Gastrocnemius medialis (tissue), 4 donors: ENCODE measurements around the gene NOL9.
A peak's percentile ranks its signal among the peaks of the same experiment; 100 is the strongest.

Source experiments
- POLR2A ChIP-seq, 2 donors: fragments of 450-650 bp; IDR thresholded peaks; one replicate each; pipeline ENCODE4 v1.6.1; 2017; ENCODE audit warnings: antibody characterized with exemption in 2 of 2, mild to moderate bottlenecking in 2 of 2, moderate library complexity in 2 of 2
- TF ChIP-seq, protein P1 (sequence below), 5 experiments: fragments of 450-650 bp in 3 of 5; fragments of 200-600 bp in 2 of 5; sonication (generic) in 2 of 5; IDR thresholded peaks in 4 of 5; conservative IDR thresholded peaks in 1 of 5; 1 replicate in 4 of 5; 2 replicates in 1 of 5; pipeline ENCODE4 v1.5.1; 2016 to 2019; ENCODE audit warnings: antibody characterized with exemption in 5 of 5, mild to moderate bottlenecking in 3 of 5, moderate library complexity in 3 of 5

DNA sequence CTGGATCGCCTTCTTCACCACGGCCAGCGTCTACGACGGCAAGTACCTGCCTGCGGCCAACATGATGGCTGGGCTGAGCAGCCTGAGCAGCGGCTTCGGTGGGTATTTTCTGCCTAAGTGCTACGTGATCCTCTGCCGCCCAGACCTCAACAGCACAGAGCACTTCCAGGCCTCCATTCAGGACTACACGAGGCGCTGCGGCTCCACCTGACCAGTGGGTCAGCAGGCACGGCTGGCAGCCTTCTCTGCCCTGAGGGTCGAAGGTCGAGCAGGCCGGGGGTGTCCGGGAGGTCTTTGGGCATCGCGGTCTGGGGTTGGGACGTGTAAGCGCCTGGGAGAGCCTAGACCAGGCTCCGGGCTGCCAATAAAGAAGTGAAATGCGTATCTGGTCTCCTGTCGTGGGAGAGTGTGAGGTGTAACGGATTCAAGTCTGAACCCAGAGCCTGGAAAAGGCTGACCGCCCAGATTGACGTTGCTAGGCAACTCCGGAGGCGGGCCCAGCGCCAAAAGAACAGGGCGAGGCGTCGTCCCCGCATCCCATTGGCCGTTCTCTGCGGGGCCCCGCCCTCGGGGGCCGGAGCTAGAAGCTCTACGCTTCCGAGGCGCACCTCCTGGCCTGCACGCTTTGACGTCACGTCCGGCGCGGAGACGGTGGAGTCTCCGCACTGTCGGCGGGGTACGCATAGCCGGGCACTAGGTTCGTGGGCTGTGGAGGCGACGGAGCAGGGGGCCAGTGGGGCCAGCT, 25.2 kb upstream of the NOL9 start, which contains the start of gene ZBTB48:
- TF ChIP-seq, protein P1, sequence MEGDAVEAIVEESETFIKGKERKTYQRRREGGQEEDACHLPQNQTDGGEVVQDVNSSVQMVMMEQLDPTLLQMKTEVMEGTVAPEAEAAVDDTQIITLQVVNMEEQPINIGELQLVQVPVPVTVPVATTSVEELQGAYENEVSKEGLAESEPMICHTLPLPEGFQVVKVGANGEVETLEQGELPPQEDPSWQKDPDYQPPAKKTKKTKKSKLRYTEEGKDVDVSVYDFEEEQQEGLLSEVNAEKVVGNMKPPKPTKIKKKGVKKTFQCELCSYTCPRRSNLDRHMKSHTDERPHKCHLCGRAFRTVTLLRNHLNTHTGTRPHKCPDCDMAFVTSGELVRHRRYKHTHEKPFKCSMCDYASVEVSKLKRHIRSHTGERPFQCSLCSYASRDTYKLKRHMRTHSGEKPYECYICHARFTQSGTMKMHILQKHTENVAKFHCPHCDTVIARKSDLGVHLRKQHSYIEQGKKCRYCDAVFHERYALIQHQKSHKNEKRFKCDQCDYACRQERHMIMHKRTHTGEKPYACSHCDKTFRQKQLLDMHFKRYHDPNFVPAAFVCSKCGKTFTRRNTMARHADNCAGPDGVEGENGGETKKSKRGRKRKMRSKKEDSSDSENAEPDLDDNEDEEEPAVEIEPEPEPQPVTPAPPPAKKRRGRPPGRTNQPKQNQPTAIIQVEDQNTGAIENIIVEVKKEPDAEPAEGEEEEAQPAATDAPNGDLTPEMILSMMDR (IDR thresholded peaks at IDR 0.05 in 4 of 5, conservative IDR thresholded peaks at IDR 0.05 in 1 of 5) = no peak
- peak; percentile 95 to 97 for TF ChIP-seq POLR2A (IDR thresholded peaks at IDR 0.05)
